ENCODE data around the gene C3orf85.

C3orf85 gene

DNA sequence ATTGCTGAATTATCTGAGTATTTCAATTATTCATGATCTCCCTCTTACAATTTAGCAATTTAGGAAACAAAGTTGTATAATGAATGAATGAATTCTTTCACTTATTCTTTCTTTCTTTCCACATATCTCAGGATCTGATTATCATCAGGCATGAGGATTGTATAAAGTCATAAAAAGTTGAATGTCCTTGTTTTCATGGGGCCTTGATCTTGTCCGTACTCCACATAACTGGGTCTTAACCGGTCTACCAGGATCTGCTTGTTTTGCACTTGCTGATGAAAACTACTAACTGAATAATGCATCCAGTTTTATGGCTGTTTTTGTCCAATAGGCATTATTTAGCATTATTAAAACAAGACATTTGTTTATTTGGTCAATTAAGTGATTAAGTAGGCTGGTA, 12.6 kb downstream of the C3orf85 start:
- Histone ChIP-seq H3K27ac (ENCODE audit: low read depth, low read length) (no peak overlapping the region), H3K4me3 (ENCODE audit: low read depth, low read length) (no peak overlapping the region), H3K79me2 (ENCODE audit: control insufficient read depth, insufficient read depth, low read length, unreplicated experiment) (no peaks in the 10 kb centered on the region), H2AFZ (ENCODE audit: low read length, unreplicated experiment) (no peak overlapping the region), H3K36me3 (ENCODE audit: insufficient read depth, low read length) (no peaks in the 10 kb centered on the region), H3K27me3 (ENCODE audit: insufficient read depth, low read length) (no peaks in the 10 kb centered on the region), H3K4me1 (ENCODE audit: control insufficient read depth, insufficient read depth, low read length, unreplicated experiment) (no peaks in the 10 kb centered on the region)

DNA sequence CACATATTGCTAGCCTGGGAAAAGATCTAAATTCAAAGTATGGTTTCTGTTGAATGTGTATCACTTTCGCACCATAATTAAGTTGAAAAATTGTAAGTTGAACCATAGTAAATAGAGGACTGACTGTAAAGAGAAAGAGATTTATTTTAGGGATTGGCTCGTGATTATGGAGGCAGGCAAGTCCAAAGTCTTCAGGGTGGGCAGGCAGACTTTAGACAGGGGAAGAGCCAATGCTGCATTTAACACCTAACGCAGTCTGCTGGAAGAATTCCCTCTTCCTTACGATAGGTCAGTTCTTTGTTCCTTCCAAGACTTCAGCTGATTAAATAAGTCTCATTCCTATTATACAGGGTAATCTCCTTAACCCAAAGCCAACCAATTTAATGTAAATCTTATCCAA, 15.8 kb downstream of the C3orf85 start:
- H3K79me2 ChIP-seq (ENCODE audit: control insufficient read depth, insufficient read depth, low read length, unreplicated experiment), result no peaks in the 10 kb centered on the region
- no peak overlapping the region for H3K4me3 ChIP-seq (ENCODE audit: low read depth, low read length)
- H3K4me1 ChIP-seq (ENCODE audit: control insufficient read depth, insufficient read depth, low read length, unreplicated experiment), result no peaks in the 10 kb centered on the region

DNA sequence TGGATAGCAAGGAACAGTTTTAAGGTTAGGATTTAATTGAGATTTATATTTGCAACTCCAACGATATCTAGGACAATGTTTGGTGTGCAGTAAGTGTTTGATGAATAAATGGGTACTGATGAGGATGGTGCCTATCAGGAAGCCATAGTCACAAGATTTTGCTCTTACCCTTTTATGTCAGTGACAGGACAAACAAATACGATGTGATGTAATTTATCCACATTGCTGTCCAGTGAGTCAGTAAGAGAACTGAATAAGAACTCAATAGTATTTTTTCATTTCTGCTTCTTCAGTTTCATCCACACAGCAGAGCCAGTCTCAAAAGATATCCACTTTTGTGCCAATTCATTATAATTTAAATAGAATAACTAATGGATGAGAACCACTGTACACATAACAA, 18.5 kb downstream of the C3orf85 start:
- Histone ChIP-seq H3K27ac (ENCODE audit: low read depth, low read length) (no peak overlapping the region), H3K4me1 (ENCODE audit: control insufficient read depth, insufficient read depth, low read length, unreplicated experiment) (no peaks in the 10 kb centered on the region), H3K79me2 (ENCODE audit: control insufficient read depth, insufficient read depth, low read length, unreplicated experiment) (no peaks in the 10 kb centered on the region), H2AFZ (ENCODE audit: low read length, unreplicated experiment) (no peak overlapping the region), H3K27me3 (ENCODE audit: insufficient read depth, low read length) (no peaks in the 10 kb centered on the region), H3K4me3 (ENCODE audit: low read depth, low read length) (no peak overlapping the region), H3K36me3 (ENCODE audit: insufficient read depth, low read length) (no peaks in the 10 kb centered on the region)

More for the DNA sequence above, 15.8 kb downstream of the C3orf85 start:
- Histone ChIP-seq H3K27ac (ENCODE audit: low read depth, low read length) (no peak overlapping the region), H3K27me3 (ENCODE audit: insufficient read depth, low read length) (no peaks in the 10 kb centered on the region), H3K36me3 (ENCODE audit: insufficient read depth, low read length) (no peaks in the 10 kb centered on the region), H2AFZ (ENCODE audit: low read length, unreplicated experiment) (no peak overlapping the region)

DNA sequence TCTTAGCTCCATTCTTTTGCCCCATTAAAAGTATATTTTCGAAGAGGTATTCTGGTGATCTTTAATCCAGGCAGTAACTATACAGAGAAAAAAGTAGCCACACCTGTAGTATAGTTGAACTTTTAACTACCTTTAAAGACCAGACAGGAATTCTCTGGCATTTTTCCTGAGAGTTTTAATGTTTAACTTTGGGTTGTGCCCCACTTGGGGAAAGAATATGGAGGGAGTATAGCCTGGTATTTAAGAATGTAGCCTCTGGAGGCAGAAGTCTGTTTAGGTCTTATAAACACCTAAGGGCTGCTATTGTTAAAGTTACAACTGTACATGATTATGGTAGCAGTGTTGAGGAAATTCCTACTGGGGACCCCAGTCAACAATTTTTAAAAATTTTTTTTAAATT, 19.3 kb downstream of the C3orf85 start:
- H3K27me3 ChIP-seq (ENCODE audit: insufficient read depth, low read length), result no peaks in the 10 kb centered on the region
- H3K27ac ChIP-seq (ENCODE audit: low read depth, low read length), result no peak overlapping the region
- H3K4me3 ChIP-seq (ENCODE audit: low read depth, low read length), result no peak overlapping the region
- no peak overlapping the region for H2AFZ ChIP-seq (ENCODE audit: low read length, unreplicated experiment)
- H3K4me1 ChIP-seq (ENCODE audit: control insufficient read depth, insufficient read depth, low read length, unreplicated experiment), result no peaks in the 10 kb centered on the region
- H3K79me2 ChIP-seq (ENCODE audit: control insufficient read depth, insufficient read depth, low read length, unreplicated experiment), result no peaks in the 10 kb centered on the region
- H3K36me3 ChIP-seq (ENCODE audit: insufficient read depth, low read length), result no peaks in the 10 kb centered on the region

DNA sequence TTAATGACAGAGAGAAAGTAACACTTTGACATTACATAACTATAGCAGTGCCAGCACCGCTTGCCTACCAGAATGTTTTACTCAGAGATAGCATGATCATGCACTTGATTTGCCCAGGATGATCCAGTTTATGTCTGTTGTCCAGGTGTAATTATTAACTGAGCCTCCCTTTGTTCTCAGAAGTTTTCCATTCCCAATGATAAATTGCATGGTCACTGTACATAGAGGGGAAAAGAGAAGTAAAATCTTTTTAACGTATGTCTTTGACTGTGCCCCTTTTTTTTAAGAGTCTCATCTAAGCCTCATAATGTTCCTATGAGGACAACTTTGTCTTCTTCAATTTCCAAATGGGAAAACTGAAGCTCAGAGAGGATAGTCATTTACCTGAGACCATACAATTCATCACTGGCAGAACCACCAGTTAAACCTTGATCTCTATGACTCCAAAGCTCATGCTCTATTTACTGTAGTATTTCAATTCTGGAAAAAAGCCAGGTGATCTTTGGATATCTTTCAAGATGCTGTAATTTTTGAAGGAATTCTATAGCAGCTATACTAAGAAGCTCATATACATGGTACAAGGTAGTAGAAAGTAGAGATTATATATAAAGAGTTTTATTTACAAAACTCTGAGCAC, 25.1 kb downstream of the C3orf85 start:
- Histone ChIP-seq H3K27ac (ENCODE audit: low read depth, low read length) (no peak overlapping the region), H2AFZ (ENCODE audit: low read length, unreplicated experiment) (no peak overlapping the region), H3K4me3 (ENCODE audit: low read depth, low read length) (no peak overlapping the region), H3K36me3 (ENCODE audit: insufficient read depth, low read length) (no peaks in the 10 kb centered on the region), H3K4me1 (ENCODE audit: control insufficient read depth, insufficient read depth, low read length, unreplicated experiment) (no peaks in the 10 kb centered on the region), H3K79me2 (ENCODE audit: control insufficient read depth, insufficient read depth, low read length, unreplicated experiment) (no peaks in the 10 kb centered on the region), H3K27me3 (ENCODE audit: insufficient read depth, low read length) (no peaks in the 10 kb centered on the region)

DNA sequence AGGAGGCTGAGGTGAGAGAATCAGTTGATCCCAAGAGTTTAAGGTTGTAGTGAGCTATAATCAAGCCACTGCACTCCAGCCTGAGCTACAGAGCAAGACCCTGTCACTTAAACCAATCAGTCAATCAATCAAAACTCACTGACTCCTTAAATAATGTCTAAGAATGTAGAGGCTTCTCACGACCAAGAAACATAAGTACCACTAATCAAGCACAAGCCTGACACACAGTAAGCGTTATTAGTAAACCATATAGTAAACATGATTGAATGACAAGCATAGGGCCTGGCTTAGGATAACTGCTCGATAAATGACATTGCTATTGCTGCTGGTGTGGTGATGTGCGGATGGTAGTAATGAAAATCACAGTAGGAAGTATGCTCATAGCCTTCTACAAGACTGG, 29.4 kb downstream of the C3orf85 start:
- no peaks in the 10 kb centered on the region for H3K27me3 ChIP-seq (ENCODE audit: insufficient read depth, low read length)
- H3K4me1 ChIP-seq (ENCODE audit: control insufficient read depth, insufficient read depth, low read length, unreplicated experiment), result no peaks in the 10 kb centered on the region
- no peak overlapping the region for H3K27ac ChIP-seq (ENCODE audit: low read depth, low read length)
- no peaks in the 10 kb centered on the region for H3K79me2 ChIP-seq (ENCODE audit: control insufficient read depth, insufficient read depth, low read length, unreplicated experiment)
- no peaks in the 10 kb centered on the region for H3K36me3 ChIP-seq (ENCODE audit: insufficient read depth, low read length)
- H2AFZ ChIP-seq (ENCODE audit: low read length, unreplicated experiment), result no peak overlapping the region
- H3K4me3 ChIP-seq (ENCODE audit: low read depth, low read length), result no peak overlapping the region

DNA sequence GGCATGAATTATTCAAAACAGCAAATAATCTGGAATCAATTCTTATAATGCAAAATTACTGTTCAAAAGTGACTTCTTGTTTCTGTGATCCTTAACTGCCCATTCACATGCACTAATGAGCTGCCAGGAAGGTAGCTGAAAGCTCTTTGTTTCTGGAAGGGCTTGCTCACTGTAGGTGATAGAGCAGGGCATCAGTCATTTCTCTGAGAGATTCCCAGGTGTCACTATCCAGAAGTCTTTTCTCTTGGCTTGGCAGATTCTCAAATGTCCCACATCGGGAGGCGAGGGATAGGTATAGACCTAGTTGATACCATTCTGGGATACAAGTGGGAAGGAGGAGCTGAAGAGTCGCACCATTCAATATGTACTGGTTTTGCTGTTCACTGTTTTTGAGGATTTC, 35.0 kb downstream of the C3orf85 start:
- H2AFZ ChIP-seq (ENCODE audit: low read length, unreplicated experiment), result no peak overlapping the region
- H3K36me3 ChIP-seq (ENCODE audit: insufficient read depth, low read length), result no peaks in the 10 kb centered on the region
- H3K79me2 ChIP-seq (ENCODE audit: control insufficient read depth, insufficient read depth, low read length, unreplicated experiment), result no peaks in the 10 kb centered on the region
- H3K27me3 ChIP-seq (ENCODE audit: insufficient read depth, low read length), result no peaks in the 10 kb centered on the region
- H3K27ac ChIP-seq (ENCODE audit: low read depth, low read length), result no peak overlapping the region
- no peaks in the 10 kb centered on the region for H3K4me1 ChIP-seq (ENCODE audit: control insufficient read depth, insufficient read depth, low read length, unreplicated experiment)
- H3K4me3 ChIP-seq (ENCODE audit: low read depth, low read length), result no peak overlapping the region

DNA sequence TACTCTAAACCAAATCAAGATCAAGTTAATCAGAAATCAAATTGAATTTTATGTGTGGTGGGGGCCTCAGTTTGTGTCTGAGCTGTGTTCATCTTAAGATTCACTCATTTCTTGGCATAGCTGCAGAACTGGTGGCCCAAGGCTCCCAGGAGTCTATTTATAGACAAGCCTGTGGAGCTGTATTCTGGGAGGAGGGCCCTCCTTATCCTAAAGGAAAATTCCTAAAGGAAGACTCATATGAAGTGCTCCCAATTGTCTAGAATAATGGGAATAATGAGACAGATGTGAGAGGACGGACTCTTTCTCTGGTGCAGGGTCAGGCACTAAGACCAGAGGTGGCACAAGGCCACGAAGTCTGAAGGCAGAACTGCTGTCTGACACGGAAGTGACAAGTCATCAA, 38.9 kb downstream of the C3orf85 start:
- Histone ChIP-seq H3K4me3 (ENCODE audit: low read depth, low read length) (no peak overlapping the region), H3K79me2 (ENCODE audit: control insufficient read depth, insufficient read depth, low read length, unreplicated experiment) (no peaks in the 10 kb centered on the region), H3K27ac (ENCODE audit: low read depth, low read length) (no peak overlapping the region), H3K36me3 (ENCODE audit: insufficient read depth, low read length) (no peaks in the 10 kb centered on the region), H2AFZ (ENCODE audit: low read length, unreplicated experiment) (no peak overlapping the region), H3K4me1 (ENCODE audit: control insufficient read depth, insufficient read depth, low read length, unreplicated experiment) (no peaks in the 10 kb centered on the region), H3K27me3 (ENCODE audit: insufficient read depth, low read length) (no peaks in the 10 kb centered on the region)

DNA sequence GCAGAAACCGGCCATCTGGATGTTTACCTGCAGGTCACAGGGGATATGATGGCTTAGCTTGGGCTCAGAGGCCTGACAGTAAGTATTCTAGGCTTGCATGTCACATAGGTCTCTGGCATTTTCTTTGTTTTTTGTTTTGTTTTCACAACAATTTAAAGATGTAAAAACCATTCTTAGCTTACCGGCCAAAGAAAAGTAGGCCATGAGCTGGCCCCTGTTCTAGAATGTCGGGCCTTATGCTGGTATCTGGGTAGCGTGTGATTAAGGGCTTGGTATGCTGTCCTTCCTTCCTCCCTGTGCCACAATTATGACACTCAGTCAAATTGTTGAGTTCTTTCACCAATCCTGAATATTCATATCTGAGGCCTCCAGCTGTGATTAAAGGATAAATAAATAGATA, 40.2 kb downstream of the C3orf85 start:
- no peaks in the 10 kb centered on the region for H3K36me3 ChIP-seq (ENCODE audit: insufficient read depth, low read length)
- H3K4me1 ChIP-seq (ENCODE audit: control insufficient read depth, insufficient read depth, low read length, unreplicated experiment), result no peaks in the 10 kb centered on the region
- no peak overlapping the region for H3K27ac ChIP-seq (ENCODE audit: low read depth, low read length)
- H3K4me3 ChIP-seq (ENCODE audit: low read depth, low read length), result no peak overlapping the region
- H3K79me2 ChIP-seq (ENCODE audit: control insufficient read depth, insufficient read depth, low read length, unreplicated experiment), result no peaks in the 10 kb centered on the region
- no peaks in the 10 kb centered on the region for H3K27me3 ChIP-seq (ENCODE audit: insufficient read depth, low read length)
- no peak overlapping the region for H2AFZ ChIP-seq (ENCODE audit: low read length, unreplicated experiment)

DNA sequence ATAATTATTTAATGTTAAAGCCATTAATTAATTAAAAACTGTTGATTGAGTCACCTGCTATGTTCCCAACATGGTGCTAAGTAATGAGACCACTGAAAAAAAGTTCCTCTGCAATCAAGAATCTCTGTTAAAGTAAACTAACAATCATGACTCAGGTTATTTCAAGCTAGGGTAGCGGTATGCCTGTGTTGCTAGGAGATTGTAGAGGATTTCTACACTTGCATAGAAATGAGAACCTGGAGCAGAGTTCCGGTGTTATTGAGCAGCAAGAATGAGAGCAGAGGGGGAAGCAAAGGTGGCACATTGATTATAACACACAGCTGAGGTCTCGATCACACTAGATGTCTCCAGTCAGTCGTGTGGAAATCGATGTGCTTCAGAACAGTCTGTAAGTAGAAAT, 41.4 kb downstream of the C3orf85 start:
- Histone ChIP-seq H3K27ac (ENCODE audit: low read depth, low read length) (no peak overlapping the region), H3K79me2 (ENCODE audit: control insufficient read depth, insufficient read depth, low read length, unreplicated experiment) (no peaks in the 10 kb centered on the region), H3K36me3 (ENCODE audit: insufficient read depth, low read length) (no peaks in the 10 kb centered on the region), H2AFZ (ENCODE audit: low read length, unreplicated experiment) (no peak overlapping the region), H3K27me3 (ENCODE audit: insufficient read depth, low read length) (no peaks in the 10 kb centered on the region), H3K4me3 (ENCODE audit: low read depth, low read length) (no peak overlapping the region), H3K4me1 (ENCODE audit: control insufficient read depth, insufficient read depth, low read length, unreplicated experiment) (no peaks in the 10 kb centered on the region)

DNA sequence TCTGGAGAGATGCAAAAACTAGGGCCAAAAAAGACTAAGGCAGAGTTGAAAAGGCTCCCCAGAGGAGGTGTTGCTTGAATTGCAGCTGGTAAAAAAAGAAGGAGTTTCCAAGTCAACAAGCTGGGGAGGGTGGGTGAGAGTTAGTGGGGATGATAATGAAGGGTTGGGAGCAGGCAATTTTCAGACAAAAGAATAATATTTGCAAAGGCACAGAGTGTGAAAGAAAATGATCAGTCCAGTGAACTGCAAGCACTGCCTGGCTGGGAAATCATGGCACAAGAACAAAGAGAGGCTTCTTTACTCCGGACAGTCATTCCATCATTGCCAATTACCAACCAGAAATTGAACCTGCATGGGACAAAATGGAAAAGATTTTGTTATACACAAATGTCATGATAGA, 42.2 kb downstream of the C3orf85 start:
- Histone ChIP-seq H3K27ac (ENCODE audit: low read depth, low read length) (no peak overlapping the region), H2AFZ (ENCODE audit: low read length, unreplicated experiment) (no peak overlapping the region), H3K36me3 (ENCODE audit: insufficient read depth, low read length) (no peaks in the 10 kb centered on the region), H3K4me3 (ENCODE audit: low read depth, low read length) (no peak overlapping the region), H3K79me2 (ENCODE audit: control insufficient read depth, insufficient read depth, low read length, unreplicated experiment) (no peaks in the 10 kb centered on the region), H3K4me1 (ENCODE audit: control insufficient read depth, insufficient read depth, low read length, unreplicated experiment) (no peaks in the 10 kb centered on the region), H3K27me3 (ENCODE audit: insufficient read depth, low read length) (no peaks in the 10 kb centered on the region)
